ENCODE data around the gene GDPD5.

GDPD5 gene

DNA sequence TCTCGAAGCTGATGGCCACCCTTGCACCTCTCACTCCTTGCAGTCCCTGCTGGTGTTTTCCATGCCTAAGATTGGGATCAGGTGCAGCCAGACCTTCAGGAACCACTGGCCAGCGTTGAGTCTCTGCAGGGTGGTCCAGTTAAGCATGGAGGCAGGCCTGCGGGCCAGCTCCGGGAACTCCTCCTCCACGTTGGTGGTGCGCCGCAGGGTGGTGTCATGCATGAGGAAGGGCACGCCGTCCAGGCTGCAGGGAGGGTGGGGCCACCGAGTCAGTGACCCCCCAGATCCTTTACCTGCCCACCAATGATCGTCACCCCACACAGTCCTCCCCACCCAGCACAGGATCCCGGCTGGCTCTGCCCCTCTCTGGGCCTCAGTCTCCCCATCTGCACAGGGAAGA lies 82.7 kb downstream of the GDPD5 start:
- DNase-seq: no peak

DNA sequence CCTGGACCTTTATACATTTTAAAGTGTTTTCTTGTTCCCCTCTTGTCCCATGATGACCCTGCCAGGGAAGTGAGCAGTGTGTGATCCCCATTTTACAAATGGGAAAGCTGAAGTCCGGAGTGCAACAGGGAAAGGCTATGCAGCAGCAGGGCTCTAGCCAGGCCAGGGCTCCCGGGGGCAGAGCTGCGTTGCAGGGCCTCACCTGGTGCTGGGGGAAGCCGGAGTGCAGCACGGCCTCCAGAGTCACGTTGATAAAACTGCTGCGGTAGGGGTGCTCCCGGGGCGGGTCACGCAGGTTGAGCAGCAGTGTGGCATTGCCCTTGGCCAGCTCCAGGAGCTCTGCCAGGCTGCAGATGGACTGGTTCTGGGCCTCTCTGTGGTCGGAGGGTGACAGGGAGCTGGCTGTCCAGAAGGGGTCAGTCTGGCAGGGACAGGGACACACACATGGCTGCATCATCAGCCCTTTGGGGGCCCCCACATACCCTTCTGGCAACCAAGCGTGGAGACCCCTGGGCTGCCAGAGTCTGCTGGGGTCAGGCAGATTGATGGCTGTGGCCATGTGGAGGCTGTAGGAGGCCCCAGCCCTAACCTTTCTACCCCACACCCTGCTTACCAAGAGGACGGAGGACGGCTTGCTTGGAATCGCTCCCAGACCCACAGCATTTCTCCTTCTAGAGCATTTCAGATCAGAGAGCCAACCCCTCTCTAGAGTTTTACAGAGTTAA lies 83.4 kb downstream of the GDPD5 start:
- DNase-seq: no peak

DNA sequence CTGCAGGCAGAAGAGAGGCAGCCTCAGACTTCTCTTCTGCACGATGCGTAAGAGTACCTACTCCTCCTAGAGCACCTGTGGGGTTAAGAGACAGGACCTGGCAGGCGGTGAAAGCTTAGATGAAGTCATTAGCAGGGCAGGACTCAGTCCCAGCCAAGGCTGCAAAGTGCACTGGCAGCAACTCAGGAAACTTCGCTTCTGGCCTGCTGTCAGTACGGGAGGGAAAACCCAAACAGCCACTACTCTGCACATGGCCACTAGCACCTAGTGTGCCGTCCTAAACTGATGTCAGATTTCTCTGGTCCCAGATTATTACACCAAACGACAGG lies 84.0 kb downstream of the GDPD5 start:
- DNase-seq: no peak

DNA sequence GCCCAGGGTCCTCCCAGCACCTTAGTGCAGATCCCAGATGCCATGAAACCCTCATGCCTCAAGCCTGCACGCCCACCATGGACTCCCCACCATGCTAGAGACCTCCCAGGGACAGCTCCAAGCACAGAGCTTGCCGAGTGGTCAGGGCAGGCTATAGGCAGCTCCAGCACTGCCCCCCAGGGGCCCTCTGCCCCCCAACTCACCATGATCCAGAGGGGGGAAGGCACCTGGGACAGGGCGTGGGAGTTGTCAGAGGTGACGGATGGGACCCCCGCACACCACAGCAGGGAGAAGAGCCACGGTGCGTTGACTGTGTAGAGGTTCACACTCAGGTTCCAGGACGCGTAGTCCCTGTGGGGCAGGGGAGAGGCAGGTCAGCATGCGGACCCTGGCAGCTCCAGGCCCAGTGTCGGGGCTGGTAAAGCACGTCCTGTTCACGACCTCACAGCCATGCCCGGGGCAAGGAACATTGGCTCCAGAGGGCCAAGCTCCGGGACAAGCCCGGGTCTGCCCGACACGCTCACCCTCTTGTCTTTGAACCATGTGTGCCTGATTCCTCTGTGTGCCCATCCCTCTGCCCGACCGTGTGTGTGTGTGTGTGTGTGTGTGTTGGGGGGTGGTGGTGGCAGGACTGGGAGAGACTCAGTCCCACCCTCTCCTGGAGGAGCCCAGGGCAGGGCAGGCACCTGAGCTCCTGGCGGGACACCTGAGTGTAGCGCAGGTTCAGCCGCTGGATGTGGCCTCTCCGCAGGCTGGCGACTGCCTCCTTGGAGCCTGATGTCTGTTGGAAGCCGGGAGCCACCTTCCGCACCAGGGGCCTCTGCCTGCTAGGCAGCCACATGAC lies 84.6 kb downstream of the GDPD5 start:
- DNase-seq: no peak

DNA sequence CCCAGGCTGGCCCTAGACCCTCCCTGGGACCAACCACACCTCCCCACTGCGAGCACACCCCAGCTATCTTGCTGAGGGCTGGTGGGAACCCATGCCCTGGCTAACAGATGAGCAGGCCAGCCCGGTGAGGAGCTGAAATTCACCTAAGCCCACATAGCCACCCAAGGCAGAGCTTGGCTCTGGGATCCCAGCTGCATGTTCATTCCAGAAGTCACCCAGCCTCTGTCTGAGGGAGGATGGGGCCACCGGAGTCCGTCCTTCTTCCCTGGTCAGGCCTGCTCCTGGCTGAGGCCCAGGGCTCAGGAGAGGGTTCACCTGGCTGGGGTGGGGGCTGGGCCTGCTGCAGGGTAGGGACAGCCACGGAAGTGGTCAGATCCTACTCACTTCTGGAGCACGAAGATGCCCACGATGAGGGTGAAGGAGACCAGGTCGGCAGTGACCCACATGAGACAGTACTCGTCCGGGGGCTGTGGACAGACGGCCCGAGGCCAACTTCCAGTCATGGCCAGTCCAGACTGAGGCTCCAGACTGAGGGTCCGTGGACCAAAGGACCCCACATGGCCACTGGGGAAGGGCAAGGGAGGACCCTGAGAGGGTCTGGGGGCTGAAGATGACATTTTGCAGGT lies 86.1 kb downstream of the GDPD5 start:
- DNase-seq: no peak

DNA sequence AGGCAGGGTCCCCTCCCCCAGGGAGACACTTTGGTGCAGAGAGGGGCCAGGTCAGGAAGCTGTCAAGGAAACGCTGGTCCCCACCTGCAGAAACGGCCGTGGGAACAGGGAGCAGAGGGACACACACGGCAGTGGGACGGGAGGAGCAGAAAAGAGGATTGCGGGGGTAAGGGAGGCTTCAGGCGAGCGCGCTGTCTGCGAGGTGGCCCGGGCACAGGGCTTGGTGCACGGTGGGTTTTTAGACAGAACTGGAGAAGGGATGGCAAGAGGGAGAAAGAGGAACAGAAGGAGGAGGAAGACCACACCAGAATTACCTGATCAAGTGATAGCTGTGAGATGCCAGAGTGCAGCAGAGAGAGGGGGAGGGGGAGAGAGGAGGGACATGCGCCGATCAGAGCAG lies 86.7 kb downstream of the GDPD5 start:
- no peak for DNase-seq

DNA sequence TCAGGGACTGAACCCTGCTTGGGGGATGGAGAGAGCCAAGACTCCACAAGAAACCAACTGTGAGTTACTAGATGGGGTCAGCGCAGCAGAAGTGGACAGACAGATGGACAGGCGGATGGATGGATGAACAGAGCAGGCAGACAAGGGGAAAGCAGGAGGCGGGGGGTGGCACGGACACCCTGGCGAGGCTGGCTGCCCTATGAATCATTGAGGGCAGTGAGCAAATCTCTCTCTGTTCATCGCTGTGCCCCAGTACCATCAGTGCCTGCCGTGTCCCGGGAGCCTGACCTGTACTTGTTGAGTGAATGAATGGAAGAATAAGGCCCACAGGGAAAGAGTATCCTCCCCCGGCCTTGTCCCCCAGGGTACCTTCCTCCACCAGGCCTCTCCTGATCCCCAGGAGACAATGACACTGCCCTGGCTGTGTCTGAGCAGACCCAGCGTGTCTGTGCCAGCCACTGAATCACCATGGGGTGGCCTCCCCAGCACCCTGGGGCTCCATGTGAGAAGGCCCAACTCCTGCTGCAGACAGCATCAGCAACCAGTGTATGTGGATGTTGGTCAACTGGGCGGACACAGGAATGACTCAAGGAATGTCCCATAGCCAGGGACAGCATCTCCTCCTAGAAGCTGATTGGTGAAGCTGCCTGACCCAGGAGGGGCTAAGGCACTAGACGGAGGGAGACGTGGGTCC lies 87.6 kb downstream of the GDPD5 start:
- no peak for DNase-seq

DNA sequence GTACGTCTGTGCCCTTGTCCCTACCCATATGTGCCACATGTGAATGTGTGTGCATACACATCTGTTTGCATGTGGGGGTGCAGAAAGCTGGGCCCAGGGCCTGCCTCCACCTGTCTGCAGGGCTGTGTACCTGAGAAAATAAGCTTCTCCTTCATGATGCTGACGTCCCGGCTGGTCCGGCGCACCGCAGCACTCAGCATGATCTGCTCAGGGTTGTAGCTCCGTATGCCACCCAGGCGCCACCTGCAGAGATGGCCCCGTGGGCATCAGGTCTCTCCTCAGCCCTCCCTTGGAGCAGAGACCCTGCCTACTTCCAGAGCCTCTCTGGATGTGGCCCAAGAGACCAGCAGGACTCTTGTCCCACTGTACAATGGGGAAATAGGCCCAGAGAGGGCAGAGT lies 88.9 kb downstream of the GDPD5 start:
- no peak for DNase-seq

DNA sequence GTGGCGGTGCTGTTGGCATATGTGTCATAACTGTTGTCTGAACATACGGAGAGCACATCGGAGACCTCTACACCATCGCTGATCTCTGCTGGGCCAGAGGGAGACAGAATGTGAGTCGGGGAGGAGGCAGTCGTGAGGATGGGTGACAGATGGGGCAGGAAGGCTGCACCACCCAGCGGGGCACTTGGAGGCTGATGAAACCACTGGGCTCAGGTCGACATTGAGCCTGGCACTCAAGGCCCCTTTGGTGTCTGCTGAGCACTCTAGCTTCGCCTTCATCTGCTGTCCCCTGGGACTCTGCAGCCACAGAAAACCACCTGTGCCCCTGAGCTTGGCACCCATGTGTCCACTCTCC lies 90.2 kb downstream of the GDPD5 start:
- DNase-seq: no peak

DNA sequence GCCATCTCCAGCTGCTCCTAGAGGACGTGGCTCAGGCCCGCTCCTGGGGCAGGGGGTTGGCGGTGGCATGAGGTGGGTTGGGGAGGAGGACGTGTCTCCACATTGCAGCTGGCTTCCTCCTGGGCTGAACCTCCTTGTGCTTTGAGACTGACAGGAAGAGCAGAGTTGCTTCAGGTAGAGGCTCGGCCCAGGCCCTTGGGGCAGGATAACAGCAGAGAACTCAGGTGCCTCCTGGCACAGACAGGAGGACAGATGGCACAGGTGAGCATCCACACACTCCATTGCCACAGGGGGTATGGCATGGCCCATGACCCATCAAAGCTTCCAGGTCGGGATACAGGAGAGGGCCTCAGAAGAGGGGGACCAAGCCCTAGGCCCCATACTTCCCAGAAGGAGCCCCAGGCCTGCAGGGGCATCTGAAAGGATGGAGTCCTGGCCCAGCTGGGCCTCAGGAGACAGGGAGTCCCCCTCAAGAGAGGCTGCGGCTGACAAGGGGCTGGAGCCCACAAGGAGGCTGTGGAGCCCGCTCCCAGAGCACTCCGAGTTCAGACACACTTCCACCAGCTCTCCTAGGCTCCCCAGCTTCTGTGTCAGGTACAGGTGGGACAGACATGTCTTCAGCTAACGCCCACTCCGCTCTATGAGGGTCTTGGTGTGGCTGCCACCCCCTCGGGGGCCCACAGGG lies 90.7 kb downstream of the GDPD5 start:
- DNase-seq: no peak

DNA sequence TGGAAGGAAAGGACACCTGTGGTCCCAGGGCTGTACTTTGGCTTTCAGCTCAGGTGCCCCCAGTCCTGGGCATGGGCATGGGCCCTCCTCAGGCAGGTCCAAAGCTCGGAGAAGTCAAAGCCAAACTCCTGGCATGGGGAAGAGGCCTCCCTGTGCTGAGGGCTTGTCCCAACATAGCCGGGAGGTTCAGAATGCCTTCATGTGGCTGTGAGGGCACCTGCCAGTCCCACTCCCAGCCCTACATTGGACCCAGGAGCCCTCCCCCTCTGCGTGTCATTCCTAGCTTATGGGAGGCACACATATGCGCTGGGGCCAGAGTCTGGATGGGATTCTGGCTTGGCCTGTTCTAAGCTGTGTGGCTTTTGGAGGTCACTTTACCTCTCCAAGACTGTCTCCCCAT lies 91.7 kb downstream of the GDPD5 start:
- DNase-seq: no peak

DNA sequence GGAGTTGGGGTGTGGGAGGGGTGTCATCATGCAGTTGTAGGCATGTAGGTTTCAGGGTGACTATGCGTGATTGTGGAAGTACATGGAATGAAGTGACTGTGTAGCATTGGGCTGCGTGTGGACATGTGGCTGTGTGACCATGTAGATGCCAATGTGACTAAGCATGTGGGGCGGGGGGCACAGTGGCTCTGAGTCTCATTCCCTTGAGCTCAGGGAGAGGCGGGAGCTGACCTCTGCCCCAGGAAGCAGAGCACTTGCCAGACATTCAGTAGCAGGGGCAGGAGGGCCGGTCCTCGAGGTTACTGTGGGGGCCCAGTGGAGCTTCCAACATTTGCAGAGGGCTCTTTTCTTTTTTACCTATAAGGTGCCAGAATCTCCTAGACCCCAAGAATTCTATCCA lies 92.3 kb downstream of the GDPD5 start:
- no peak for DNase-seq

DNA sequence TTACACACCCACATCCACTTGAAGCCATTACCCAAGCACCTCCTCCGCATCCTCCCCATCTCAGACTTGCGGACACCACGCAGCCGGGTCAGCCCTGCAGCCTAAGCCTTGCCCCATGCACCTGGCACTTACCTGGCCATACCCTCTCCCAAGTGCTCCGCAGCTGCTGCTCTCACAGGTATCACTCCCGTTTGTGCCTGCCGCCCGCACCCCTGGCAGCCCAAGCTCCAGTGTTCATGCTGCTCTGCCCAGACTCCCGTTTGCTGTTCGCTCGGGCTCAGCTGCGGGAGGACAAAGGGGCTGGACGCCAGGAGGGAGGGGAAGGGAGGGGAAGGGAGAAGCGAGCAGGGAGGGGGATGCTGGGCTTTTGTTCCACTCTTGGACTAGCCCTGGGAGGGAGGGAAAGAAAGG lies 92.8 kb downstream of the GDPD5 start, which contains the start of gene KLHL35:
Gene KLHL35, minus strand, starts transcription at position 293 of the 411 bp plus-strand sequence. CDS start 2,574 bp downstream, outside the sequence.
- no peak for DNase-seq

DNA sequence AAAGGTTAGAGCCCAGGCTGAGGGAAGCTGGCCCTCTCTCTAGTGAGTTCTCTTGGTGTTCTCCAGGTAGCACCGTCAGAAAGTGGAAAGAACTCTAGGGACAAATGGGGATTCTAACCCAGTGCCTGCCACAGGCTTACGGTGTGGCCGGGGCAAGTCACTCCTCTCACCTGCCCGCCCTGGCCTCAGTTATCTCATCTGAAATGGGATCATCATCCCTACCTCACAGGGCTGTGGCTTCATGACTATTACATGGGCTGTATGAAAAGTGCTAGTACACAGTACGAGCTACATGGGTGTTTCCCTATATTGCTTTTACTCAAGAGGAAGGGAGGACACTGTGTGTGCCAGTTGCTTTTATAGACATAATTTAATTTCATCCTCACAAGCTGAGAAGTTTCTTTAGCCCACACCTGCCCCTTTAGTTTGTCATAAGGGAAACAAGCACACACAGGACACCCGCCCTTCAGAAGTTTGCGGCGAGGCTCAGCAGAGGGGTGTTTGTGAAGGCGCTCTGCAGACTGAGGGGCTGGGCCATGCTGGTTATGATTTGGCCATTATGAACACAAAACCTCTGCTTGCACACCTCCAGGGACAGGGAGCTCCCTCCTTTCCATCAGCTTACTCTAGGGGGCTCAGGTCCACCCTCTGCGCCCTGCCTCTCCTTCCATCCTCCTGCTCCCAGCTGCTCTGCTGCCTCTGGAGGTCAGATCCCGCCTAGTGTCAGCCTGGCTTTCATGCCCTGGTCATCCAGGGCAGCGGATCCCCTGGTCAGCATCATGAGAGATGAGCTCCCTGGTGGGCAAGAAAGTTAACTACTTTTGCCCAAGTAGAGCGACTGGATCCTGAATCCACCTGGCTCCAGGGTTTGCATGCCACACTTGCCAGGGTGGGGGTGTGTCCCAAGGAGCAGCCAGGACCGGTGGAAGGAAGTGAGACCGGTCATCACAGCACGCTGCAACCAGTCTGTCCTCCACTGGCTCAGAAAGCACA lies 93.9 kb downstream of the GDPD5 start:
- DNase-seq: no peak

DNA sequence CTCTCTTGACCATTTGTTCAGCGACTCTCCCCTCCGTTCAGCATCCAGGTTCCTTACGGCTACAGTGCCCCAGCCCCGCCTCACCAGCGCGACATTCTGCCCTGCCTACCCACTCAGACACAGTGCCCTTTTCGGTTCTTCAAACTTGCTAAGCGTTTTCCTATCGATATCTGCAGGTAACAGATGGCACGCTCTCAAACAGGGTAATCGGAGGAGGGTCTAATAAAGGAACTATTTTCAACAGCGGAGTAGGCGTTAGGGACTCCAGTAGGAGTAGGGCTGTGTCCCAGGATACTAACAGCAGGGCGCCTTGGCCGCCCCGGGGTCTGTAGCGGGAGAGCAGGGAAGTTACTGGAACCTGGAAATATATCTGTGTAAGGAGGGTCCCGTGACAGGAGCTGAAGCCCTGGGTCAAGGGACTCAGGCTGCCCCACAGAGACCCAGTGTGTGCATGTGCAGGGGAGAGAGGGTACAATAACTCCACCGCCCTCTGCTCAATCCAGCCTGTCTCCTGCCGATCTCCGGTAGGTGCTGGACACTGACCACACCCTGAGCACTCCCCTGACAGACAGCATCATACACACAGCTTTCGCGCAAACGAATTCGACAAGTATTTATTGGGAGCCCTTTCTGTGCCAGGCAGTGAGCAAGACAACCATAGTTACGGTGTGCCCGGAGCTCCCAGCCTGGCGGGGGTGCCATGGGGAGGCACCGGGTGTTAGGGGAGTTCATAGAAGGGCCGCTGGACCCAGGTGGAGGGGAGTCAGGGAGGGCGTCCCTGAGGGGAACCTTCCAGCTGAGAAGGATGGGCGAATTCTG lies 94.8 kb downstream of the GDPD5 start:
- DNase-seq: no peak

DNA sequence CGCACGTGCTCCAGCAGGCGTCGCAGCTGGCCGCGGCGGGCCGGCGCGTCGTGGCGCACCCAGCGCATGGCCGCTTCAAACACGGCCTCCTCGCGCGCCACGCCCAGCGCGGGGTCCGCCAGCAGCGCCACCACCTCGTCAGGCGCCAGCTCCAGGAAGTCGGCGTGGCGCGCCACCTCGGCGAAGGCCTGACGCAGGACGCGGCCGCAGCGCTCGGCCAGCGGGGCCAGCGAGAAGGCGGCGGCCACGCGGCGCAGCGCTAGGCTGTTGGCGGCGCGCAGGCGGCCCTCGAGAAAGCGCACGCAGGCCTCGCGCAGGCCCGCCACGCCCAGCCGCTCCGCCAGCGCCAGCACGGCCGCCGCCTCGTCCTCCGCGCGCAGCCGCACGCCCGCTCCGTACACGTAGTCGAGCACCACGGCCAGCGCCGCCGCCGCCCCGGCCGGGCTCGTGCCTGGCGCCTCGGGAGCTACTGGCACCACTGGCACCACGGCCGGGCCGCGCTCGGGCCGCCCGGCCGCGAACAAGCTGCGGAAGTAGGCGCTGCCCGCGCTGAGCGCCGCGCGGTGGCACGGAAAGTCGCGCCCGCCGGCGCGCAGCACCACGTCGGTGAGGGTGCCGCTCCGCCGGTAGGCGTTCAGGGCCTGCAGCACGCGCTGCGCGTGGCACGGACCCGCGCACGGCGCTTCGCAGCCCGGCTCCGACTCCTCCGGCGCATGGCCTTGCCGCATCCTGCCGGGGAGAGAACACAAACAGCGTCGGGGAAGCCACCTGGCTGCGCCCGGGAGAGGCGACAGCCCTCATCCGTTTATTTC lies 95.6 kb downstream of the GDPD5 start:
- peak; percentile 47 to 60 for DNase-seq

DNA sequence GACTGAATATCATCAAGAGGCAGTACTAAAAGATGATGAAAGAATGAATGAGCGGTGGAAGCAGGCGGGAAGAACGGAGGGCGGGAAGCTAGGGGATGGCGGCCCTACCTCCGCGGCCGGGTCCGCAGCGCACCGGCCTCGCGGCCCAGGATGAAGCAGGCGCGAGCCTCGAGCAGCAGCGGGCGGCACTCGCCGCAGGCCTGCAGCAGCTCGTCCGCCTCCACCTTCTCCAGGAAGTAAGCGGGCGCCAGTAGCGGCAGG lies 96.2 kb downstream of the GDPD5 start:
- DNase-seq: no peak

DNA sequence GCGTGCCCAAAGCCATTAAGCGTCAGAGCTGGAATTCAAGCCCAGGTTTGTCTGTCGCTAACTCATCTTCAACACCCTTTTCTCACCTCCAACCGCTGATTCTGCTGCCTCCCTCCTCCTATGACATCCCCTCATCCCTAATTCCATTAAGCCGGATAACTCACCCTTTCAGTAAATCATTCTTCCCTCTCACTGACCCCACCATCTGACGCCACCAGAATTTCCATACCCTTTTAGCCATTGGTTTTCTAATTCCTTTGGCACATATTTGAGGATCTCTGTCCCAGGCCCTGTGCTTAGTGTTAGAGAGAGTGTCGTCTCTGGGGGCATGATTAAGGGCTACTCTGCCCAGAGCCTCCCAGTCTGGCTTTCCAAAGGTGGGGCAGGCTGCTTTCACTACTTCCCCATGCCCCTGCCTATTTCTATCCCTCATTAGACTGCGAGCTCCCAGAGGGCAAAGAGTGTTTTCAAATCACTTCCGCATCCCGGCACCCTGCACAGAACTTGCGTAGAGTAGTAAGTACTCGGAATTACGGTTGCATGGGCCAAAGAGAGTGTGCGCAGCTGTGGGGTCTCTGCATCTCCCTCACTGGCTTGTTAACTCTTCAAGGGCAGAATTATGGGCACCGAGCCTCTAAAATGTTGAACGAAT lies 96.6 kb downstream of the GDPD5 start:
- DNase-seq: no peak

DNA sequence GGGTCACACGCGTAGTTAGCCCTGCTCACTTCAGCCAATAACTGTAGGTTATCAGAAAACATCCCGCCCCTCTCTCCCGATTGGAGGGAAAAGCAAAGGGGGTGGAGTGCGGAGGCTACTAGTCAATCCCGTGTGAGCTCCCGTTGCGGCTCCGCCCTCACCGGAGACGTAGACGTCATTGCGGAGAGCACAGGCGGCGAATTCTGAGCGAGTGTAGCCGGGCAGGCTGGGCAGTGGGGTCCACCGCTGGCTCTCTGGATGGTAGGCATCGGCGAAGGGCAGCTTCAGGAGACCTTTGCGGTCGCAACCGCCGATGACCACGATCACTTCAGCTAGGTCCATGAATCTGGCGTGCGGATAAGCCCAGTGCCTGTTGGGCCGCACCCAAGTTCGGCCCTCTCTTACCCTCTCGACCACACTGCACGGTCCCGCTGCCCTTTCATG lies 97.4 kb downstream of the GDPD5 start:
- DNase-seq: peak; percentile 43 to 53

All from activated CD4-positive, alpha-beta T cell treated with anti-CD3 and anti-CD28 coated beads for 4 hours (primary cell).